K562 (cell line): Measurements from ENCODE around the gene RNF115. TPM values are rescaled to one million over a fixed set of nuclear protein-coding genes. Genes with fewer than 3 reads are reported as not detected.

Experiments
- ESRRB ChIP-seq: fragments of 250-450 bp; sonication (Bioruptor Pico); IDR thresholded peaks from 2 replicates; pipeline ENCODE4 v1.5.0; 2020; ENCODE audit warnings: mild to moderate bottlenecking, moderate library complexity, borderline replicate concordance
- EZH2 ChIP-seq: IDR thresholded peaks from 2 replicates; pipeline ENCODE4 v1.6.1; 2012; ENCODE audit warnings: low read depth, mild to moderate bottlenecking, inconsistent platforms, low read length, borderline replicate concordance
- FOXJ2 ChIP-seq: fragments of 200-800 bp; sonication (Bioruptor generic); IDR thresholded peaks from 2 replicates; pipeline ENCODE4 v1.6.1; 2016; ENCODE audit warnings: missing genetic modification characterization, missing compliant biosample characterization
- FOXM1 ChIP-seq, 2 experiments: fragments of 450-650 bp in 1 of 2; sonication (generic) in 1 of 2; formaldehyde crosslinking in 1 of 2; IDR thresholded peaks; 2 replicates each; pipeline versions ENCODE4 v1.6.1 to v1.9.0; 2017 to 2022; ENCODE audit warnings: low read depth in 2 of 2, mild to moderate bottlenecking in 2 of 2, missing genetic modification reagents in 1 of 2, moderate library complexity in 1 of 2
- IRF9 ChIP-seq: fragments of 450-650 bp; IDR thresholded peaks from 2 replicates; pipeline ENCODE4 v1.6.1; 2016; ENCODE audit warnings: missing biosample characterization, missing genetic modification characterization
- JUN ChIP-seq, 2 experiments: sonication (generic) in 1 of 2; formaldehyde crosslinking in 1 of 2; IDR thresholded peaks; 2 replicates each; pipeline versions ENCODE4 v1.6.1 to v1.8.0; 2012 to 2022; ENCODE audit warnings: borderline replicate concordance in 2 of 2, mild to moderate bottlenecking in 2 of 2, improper control_type of control experiment in 1 of 2, low read depth in 1 of 2, low read length in 1 of 2, missing genetic modification reagents in 1 of 2
- KDM5B ChIP-seq: fragments of 200-600 bp; sonication (generic); IDR thresholded peaks from 2 replicates; pipeline ENCODE4 v1.6.1; 2012; ENCODE audit warnings: low read depth, mild to moderate bottlenecking, moderate library complexity, low read length, control low read depth, inconsistent platforms; ENCODE audit not compliant: insufficient replicate concordance
- MAX ChIP-seq: sonication (generic); formaldehyde crosslinking; IDR thresholded peaks from 2 replicates; pipeline ENCODE4 v1.9.0; 2022; ENCODE audit warnings: mild to moderate bottlenecking, missing genetic modification reagents
- NCOA2 ChIP-seq, 2 experiments: fragments of 450-650 bp; IDR thresholded peaks; 2 replicates each; pipeline ENCODE4 v1.6.1; 2018; ENCODE audit warnings: mild to moderate bottlenecking in 2 of 2, moderate library complexity in 1 of 2; ENCODE audit not compliant: partially characterized antibody in 2 of 2
- NR1H2 ChIP-seq: sonication (generic); formaldehyde crosslinking; IDR thresholded peaks from 2 replicates; pipeline ENCODE4 v1.4.0; 2020; ENCODE audit warnings: mild to moderate bottlenecking, missing genetic modification reagents
- SRF ChIP-seq, 2 experiments: fragments of 250-450, 450-650 bp in 1 of 2; sonication (Bioruptor Pico) in 1 of 2; sonication (generic) in 1 of 2; formaldehyde crosslinking; IDR thresholded peaks; 2 replicates each; pipeline versions ENCODE4 v1.5.0 to v1.5.1; 2020 to 2022; ENCODE audit warnings: mild to moderate bottlenecking in 1 of 2, missing genetic modification reagents in 1 of 2
- STAT5A ChIP-seq: IDR thresholded peaks from 2 replicates; pipeline ENCODE4 v1.6.1; 2012; ENCODE audit warnings: low read length, inconsistent platforms, borderline replicate concordance
- THAP12 ChIP-seq: fragments of 250-450 bp; sonication (Bioruptor Pico); IDR thresholded peaks from 2 replicates; pipeline ENCODE4 v1.9.0; 2021; ENCODE audit warnings: mild to moderate bottlenecking, inconsistent platforms
- THAP7 ChIP-seq: fragments of 250-450 bp; sonication (Bioruptor Pico); IDR thresholded peaks from 2 replicates; pipeline ENCODE4 v1.5.0; 2021
- ZNF184 ChIP-seq: sonication (generic); formaldehyde crosslinking; IDR thresholded peaks from 2 replicates; pipeline ENCODE4 v1.5.0; 2020; ENCODE audit warnings: missing genetic modification reagents
- ZNF589 ChIP-seq: fragments of 200-800 bp; sonication (Bioruptor generic); IDR thresholded peaks from 2 replicates; pipeline ENCODE4 v1.6.1; 2016; ENCODE audit warnings: low read depth, missing genetic modification characterization, missing compliant biosample characterization
- ZNF780A ChIP-seq: fragments of 250-450 bp; sonication (Bioruptor Pico); IDR thresholded peaks from 2 replicates; pipeline ENCODE4 v1.5.0; 2021; ENCODE audit warnings: mild to moderate bottlenecking
- polyA plus RNA-seq, 8 experiments: library from polyadenylated mRNA; depleted of rRNA in 4 of 8; stranded (reverse) in 5 of 8; unstranded in 3 of 8; fragments of >200 nt; fragmentation: Nextera tagmentation in 2 of 8; fragmentation: Illumina TruSeq in 1 of 8; extraction: Ambion mirVana in 2 of 8; extraction: Trizol in 1 of 8; gene quantifications; 2 replicates each; pipeline versions ENCODE4 v1.2.1 to v1.2.3, GENCODE V29; 2011 to 2014; ENCODE audit warnings: inconsistent platforms in 1 of 8, missing spikeins in 1 of 8
- total RNA-seq, 7 experiments: library from RNA; depleted of rRNA in 6 of 7; stranded (reverse); fragments of >200 nt in 6 of 7; fragmentation: Illumina TruSeq in 2 of 7; extraction: Trizol in 2 of 7; gene quantifications; 2 replicates each; pipeline versions ENCODE4 v1.2.1 to v1.2.3, GENCODE V29; 2011 to 2021; ENCODE audit warnings: low replicate concordance in 1 of 7
- TF ChIP-seq, protein P1 (sequence below): fragments of 450-650 bp; IDR thresholded peaks from 2 replicates; pipeline ENCODE4 v1.7.1; 2018; ENCODE audit warnings: mild to moderate bottlenecking, low read depth; ENCODE audit not compliant: partially characterized antibody

The RNF115 gene
- total and polyA plus RNA-seq, 9 of the 15 experiments (the other 6 are each of a cell fraction or from before 2014, with no cell fraction given): 1.9 to 14.3 (median 9.5) TPM

DNA sequence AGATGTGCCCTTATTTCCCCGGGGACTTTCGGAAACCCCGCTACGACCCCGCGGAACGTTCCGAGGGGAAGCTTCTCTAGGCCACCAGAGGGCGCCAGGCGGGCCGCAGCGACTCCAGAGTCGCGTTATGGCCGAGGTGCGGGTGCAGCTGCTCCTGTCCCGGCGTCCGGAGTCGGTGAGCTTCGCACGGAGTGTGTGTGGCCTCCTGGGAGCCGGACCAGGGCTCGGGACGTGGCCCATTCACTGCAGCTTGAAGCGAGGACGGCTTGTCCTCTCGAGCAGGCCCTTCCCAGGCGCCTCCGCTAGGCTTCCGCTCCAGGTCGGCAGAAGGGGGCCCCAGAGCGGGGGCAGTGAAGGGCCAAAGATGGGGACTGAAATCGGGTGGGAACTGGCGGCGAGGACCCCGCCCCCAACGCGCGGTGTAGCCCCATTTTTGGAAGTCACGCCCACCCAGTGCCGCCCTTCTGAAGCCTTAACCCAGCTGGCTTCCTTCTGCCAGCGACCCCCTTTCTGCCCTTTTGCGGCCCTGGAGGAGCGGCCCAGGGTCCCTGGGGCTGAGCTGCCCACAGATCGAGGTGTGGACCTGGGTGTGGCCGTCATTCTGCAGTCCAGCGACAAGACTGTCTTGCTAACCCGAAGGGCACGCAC lies 21.7 kb upstream of the RNF115 start, which contains the start of gene NUDT17 (continued):
- TF ChIP-seq ZNF780A: no peak
- no peak for TF ChIP-seq JUN (IDR thresholded peaks at IDR 0.05; ENCODE audit: borderline replicate concordance, low read depth, low read length)
- no peak for TF ChIP-seq JUN (CRISPR knock-in tag; IDR thresholded peaks at IDR 0.05; ENCODE audit: borderline replicate concordance)
- no peak for TF ChIP-seq STAT5A
- no peak for TF ChIP-seq IRF9 (tag)
- TF ChIP-seq THAP12 (CRISPR knock-in tag): no peak
- peak; percentile 38; the same call in 1 of the 2 replicates for TF ChIP-seq MAX
- TF ChIP-seq FOXM1 (IDR thresholded peaks at IDR 0.05; ENCODE audit: low read depth): no peak
- no peak for TF ChIP-seq FOXM1 (CRISPR knock-in tag; IDR thresholded peaks at IDR 0.05; ENCODE audit: low read depth)
- 0 out of 2 replicates have a peak, but pooled peaks have one; percentile 62 for TF ChIP-seq ESRRB (CRISPR knock-in tag)
- TF ChIP-seq NR1H2: no peak
- TF ChIP-seq EZH2: no peak
- no peak; the same call in 1 of the 2 replicates for TF ChIP-seq ZNF589 (CRISPR knock-in tag)
- TF ChIP-seq NCOA2 (IDR thresholded peaks at IDR 0.05; ENCODE audit: partially characterized antibody in 2 of 2): no peak
- TF ChIP-seq, protein P1, sequence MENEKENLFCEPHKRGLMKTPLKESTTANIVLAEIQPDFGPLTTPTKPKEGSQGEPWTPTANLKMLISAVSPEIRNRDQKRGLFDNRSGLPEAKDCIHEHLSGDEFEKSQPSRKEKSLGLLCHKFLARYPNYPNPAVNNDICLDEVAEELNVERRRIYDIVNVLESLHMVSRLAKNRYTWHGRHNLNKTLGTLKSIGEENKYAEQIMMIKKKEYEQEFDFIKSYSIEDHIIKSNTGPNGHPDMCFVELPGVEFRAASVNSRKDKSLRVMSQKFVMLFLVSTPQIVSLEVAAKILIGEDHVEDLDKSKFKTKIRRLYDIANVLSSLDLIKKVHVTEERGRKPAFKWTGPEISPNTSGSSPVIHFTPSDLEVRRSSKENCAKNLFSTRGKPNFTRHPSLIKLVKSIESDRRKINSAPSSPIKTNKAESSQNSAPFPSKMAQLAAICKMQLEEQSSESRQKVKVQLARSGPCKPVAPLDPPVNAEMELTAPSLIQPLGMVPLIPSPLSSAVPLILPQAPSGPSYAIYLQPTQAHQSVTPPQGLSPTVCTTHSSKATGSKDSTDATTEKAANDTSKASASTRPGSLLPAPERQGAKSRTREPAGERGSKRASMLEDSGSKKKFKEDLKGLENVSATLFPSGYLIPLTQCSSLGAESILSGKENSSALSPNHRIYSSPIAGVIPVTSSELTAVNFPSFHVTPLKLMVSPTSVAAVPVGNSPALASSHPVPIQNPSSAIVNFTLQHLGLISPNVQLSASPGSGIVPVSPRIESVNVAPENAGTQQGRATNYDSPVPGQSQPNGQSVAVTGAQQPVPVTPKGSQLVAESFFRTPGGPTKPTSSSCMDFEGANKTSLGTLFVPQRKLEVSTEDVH: no peak
- no peak for TF ChIP-seq THAP7 (CRISPR knock-in tag)
- TF ChIP-seq KDM5B: peak; percentile 77
- TF ChIP-seq SRF (CRISPR knock-in tag; IDR thresholded peaks at IDR 0.05): 0 out of 4 replicates have a peak, but pooled peaks of 1 of the 2 experiments have one; percentile 10
- no peak for TF ChIP-seq FOXJ2
- no peak for TF ChIP-seq ZNF184 (CRISPR knock-in tag)
